Esophagus (tissue), 2 donors: Measurements from ENCODE around the gene PDGFC. TPM values are rescaled to one million over a fixed set of nuclear protein-coding genes. Genes with fewer than 3 reads are reported as not detected.

Experiments used
- H3K27ac ChIP-seq, 2 donors: one replicate each; pipeline ENCODE4 v1.5.1; 2013; ENCODE audit warnings: low read depth in 2 of 2, mild to moderate bottlenecking in 2 of 2, inconsistent platforms in 1 of 2, low read length in 1 of 2, moderate library complexity in 1 of 2
- H3K27me3 ChIP-seq, 2 donors: one replicate each; pipeline ENCODE4 v1.6.1; 2013; ENCODE audit warnings: low read length in 2 of 2, control low read depth in 1 of 2, mild to moderate bottlenecking in 1 of 2; ENCODE audit not compliant: insufficient read depth in 2 of 2, control insufficient read depth in 1 of 2
- H3K36me3 ChIP-seq, 2 donors: one replicate each; pipeline ENCODE4 v1.6.1; 2013; ENCODE audit warnings: low read length in 1 of 2; ENCODE audit not compliant: control insufficient read depth in 2 of 2, insufficient read depth in 2 of 2
- H3K4me1 ChIP-seq, 2 donors: one replicate each; pipeline ENCODE4 v1.6.1; 2013; ENCODE audit warnings: low read length in 1 of 2; ENCODE audit not compliant: control insufficient read depth in 2 of 2, insufficient read depth in 2 of 2
- H3K4me3 ChIP-seq, 2 donors: one replicate each; pipeline ENCODE4 v1.5.1; 2013; ENCODE audit warnings: low read length in 2 of 2, mild to moderate bottlenecking in 2 of 2, low read depth in 1 of 2, moderate library complexity in 1 of 2
- H3K9me3 ChIP-seq, 2 donors: one replicate each; pipeline ENCODE4 v1.6.1; 2013; ENCODE audit warnings: mild to moderate bottlenecking in 2 of 2, low read depth in 1 of 2, low read length in 1 of 2, moderate library complexity in 1 of 2; ENCODE audit not compliant: control insufficient read depth in 2 of 2, insufficient read depth in 1 of 2
- WGBS, 2 donors: extraction: QIAGEN DNeasy Blood & Tissue Kit; methylation state at CpG; one replicate each; pipeline ENCODE4 v1.1.7; 2013; 5-methylcytosine and 5-hydroxymethylcytosine counted together
- polyA plus RNA-seq, 2 donors: library from polyadenylated mRNA; stranded (reverse); fragments of 200-250 nt; gene quantifications; one replicate each; pipeline ENCODE4 v1.2.3, GENCODE V29; 2013
- donor health status: healthy with polysubstance abuse.
- donor health status: Bipolar disorder and iron deficiency.

The PDGFC gene
- polyA plus RNA-seq, 2 donors = 0.98 to 2.4 TPM

- no peaks in the 10 kb centered on the region for H3K27me3 ChIP-seq
- peaks cover 0 to 3% of the 10 kb centered on the region in 2 donors for H3K4me1 ChIP-seq
- H3K27ac ChIP-seq = no peak overlapping the region
- no peak overlapping the region for H3K4me3 ChIP-seq
- H3K9me3 ChIP-seq = no peaks in the 10 kb centered on the region
- 70 to 84% methylated on average over 2 of the region's 2 CpGs for WGBS, 2 donors
- no peaks in the 10 kb centered on the region for H3K36me3 ChIP-seq
These were observed 4.8 kb downstream of the PDGFC start for GRCh38 chr4:156966836-156967235.

GRCh38 chr4:156963419-156963818 lies 8.2 kb downstream of the PDGFC start:
- no peak overlapping the region for H3K27ac ChIP-seq
- no peaks in the 10 kb centered on the region for H3K9me3 ChIP-seq
- 76 to 84% methylated on average over 3 of the region's 3 CpGs for WGBS, 2 donors
- no peaks in the 10 kb centered on the region for H3K27me3 ChIP-seq
- H3K36me3 ChIP-seq = no peaks in the 10 kb centered on the region
- no peak overlapping the region for H3K4me3 ChIP-seq
- H3K4me1 ChIP-seq = no peaks in the 10 kb centered on the region

GRCh38 chr4:156962528-156962974 lies 9.0 kb downstream of the PDGFC start:
- no peaks in the 10 kb centered on the region for H3K36me3 ChIP-seq
- no peaks in the 10 kb centered on the region for H3K4me1 ChIP-seq
- 37 to 39% methylated on average over 3 of the region's 3 CpGs for WGBS, 2 donors
- no peaks in the 10 kb centered on the region for H3K9me3 ChIP-seq
- no peak overlapping the region for H3K4me3 ChIP-seq
- no peak overlapping the region for H3K27ac ChIP-seq
- no peaks in the 10 kb centered on the region for H3K27me3 ChIP-seq

- Histone ChIP-seq H3K4me3 (no peak overlapping the region), H3K4me1 (no peaks in the 10 kb centered on the region), H3K9me3 (no peaks in the 10 kb centered on the region), H3K27me3 (no peaks in the 10 kb centered on the region), H3K36me3 (no peaks in the 10 kb centered on the region), H3K27ac (peak overlapping the region in 1 of 2 donors; percentile 26)
- WGBS, 2 donors = 50 to 59% methylated on average over 3 of the region's 3 CpGs
These were observed 9.6 kb downstream of the PDGFC start for GRCh38 chr4:156962058-156962358.

GRCh38 chr4:156961196-156962057 lies 10.2 kb downstream of the PDGFC start:
- Histone ChIP-seq H3K27me3 (no peaks in the 10 kb centered on the region), H3K4me1 (no peaks in the 10 kb centered on the region), H3K36me3 (no peaks in the 10 kb centered on the region), H3K27ac (peak overlapping the region in 1 of 2 donors; percentile 9), H3K4me3 (no peak overlapping the region), H3K9me3 (no peaks in the 10 kb centered on the region)
- 50 to 56% methylated on average over 9 of the region's 9 CpGs for WGBS, 2 donors

GRCh38 chr4:156959298-156959702 lies 12.3 kb downstream of the PDGFC start:
- H3K4me3 ChIP-seq = no peak overlapping the region
- H3K27ac ChIP-seq = no peak overlapping the region
- 65 to 78% methylated on average over 3 of the region's 3 CpGs for WGBS, 2 donors
- no peaks in the 10 kb centered on the region for H3K36me3 ChIP-seq
- H3K4me1 ChIP-seq = no peaks in the 10 kb centered on the region
- no peaks in the 10 kb centered on the region for H3K9me3 ChIP-seq
- H3K27me3 ChIP-seq = no peaks in the 10 kb centered on the region

- Histone ChIP-seq H3K27me3 (no peaks in the 10 kb centered on the region), H3K4me3 (no peak overlapping the region), H3K9me3 (no peaks in the 10 kb centered on the region), H3K27ac (no peak overlapping the region), H3K4me1 (no peaks in the 10 kb centered on the region), H3K36me3 (no peaks in the 10 kb centered on the region)
- WGBS, 2 donors = 45 to 65% methylated on average over 2 of the region's 2 CpGs
These were observed 13.1 kb downstream of the PDGFC start for GRCh38 chr4:156958276-156959074.

GRCh38 chr4:156957556-156957955 lies 14.0 kb downstream of the PDGFC start:
- WGBS, 2 donors = 51 to 70% methylated on average over 3 of the region's 3 CpGs
- Histone ChIP-seq H3K36me3 (no peaks in the 10 kb centered on the region), H3K27ac (no peak overlapping the region), H3K4me3 (no peak overlapping the region), H3K27me3 (no peaks in the 10 kb centered on the region), H3K9me3 (no peaks in the 10 kb centered on the region), H3K4me1 (no peaks in the 10 kb centered on the region)

GRCh38 chr4:156956826-156957368 lies 14.7 kb downstream of the PDGFC start:
- no peaks in the 10 kb centered on the region for H3K27me3 ChIP-seq
- no peak overlapping the region for H3K4me3 ChIP-seq
- no peaks in the 10 kb centered on the region for H3K4me1 ChIP-seq
- 67 to 72% methylated on average over 6 of the region's 6 CpGs for WGBS, 2 donors
- H3K36me3 ChIP-seq = no peaks in the 10 kb centered on the region
- H3K9me3 ChIP-seq = no peaks in the 10 kb centered on the region
- no peak overlapping the region for H3K27ac ChIP-seq
